ENCODE measurements around the gene ELOVL1.
"Not testable (repeated sequence)": the region's sequence is repeated elsewhere in the genome, so short reads cannot be mapped to it uniquely, and the experiment has no call there.

The ELOVL1 gene

DNA sequence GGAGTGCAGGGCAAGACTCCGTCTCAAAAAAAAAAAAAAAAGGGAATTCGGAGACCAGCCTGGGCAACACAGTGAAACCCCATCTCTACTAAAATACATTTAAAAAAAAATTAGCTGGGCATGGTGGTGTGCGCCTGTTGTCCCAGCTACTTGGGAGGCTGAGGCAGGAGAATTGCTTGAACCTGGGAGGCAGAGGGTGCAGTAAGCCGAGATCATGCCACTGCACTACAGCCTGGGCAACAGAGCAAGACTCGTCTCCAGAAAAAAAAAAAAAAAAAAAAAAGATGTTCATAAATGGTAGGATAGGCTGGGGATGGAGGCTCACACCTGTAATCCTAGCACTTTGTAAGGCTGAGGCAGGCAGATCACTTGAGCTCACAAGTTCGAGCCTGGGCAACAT lies 2.0 kb upstream of the ELOVL1 start:
- not testable (repeated sequence) for DNase-seq; H3K9me3 Mint-ChIP-seq; H3K27ac Mint-ChIP-seq; ATAC-seq (replicated peaks); H3K27me3 Mint-ChIP-seq; H3K4me3 Mint-ChIP-seq
- Mint-ChIP-seq H3K36me3 (peaks cover 29 to 38% of the 10 kb centered on the region in 2 donors), H3K4me1 (peaks cover 25 to 40% of the 10 kb centered on the region in 2 donors)

DNA sequence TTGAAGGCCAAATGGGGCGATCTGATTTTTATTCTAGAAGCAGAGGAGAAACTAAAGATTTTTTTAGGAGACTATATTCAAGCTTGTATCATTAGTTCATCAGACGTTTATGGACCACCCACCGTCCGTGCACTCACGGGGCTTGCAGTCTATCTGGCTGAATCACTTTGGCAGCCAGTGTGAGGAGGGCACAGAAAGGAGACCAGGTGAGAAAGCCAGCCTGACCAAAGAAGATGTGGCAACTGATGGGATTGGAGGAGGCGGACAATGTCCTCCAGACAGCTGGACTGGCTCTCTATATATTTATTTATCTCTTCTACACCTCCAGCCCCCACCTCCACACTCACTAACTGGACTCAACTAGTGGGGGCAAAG lies 822 bp upstream of the ELOVL1 start:
- Mint-ChIP-seq H3K9me3 (no peaks in the 10 kb centered on the region), H3K4me3 (peak overlapping the region; percentile 100), H3K27ac (peak overlapping the region; percentile 97), H3K27me3 (no peaks in the 10 kb centered on the region), H3K4me1 (peaks cover 33 to 49% of the 10 kb centered on the region in 2 donors), H3K36me3 (peaks cover 40 to 49% of the 10 kb centered on the region in 2 donors)
- no peak for ATAC-seq (replicated peaks)
- no peak for DNase-seq

DNA sequence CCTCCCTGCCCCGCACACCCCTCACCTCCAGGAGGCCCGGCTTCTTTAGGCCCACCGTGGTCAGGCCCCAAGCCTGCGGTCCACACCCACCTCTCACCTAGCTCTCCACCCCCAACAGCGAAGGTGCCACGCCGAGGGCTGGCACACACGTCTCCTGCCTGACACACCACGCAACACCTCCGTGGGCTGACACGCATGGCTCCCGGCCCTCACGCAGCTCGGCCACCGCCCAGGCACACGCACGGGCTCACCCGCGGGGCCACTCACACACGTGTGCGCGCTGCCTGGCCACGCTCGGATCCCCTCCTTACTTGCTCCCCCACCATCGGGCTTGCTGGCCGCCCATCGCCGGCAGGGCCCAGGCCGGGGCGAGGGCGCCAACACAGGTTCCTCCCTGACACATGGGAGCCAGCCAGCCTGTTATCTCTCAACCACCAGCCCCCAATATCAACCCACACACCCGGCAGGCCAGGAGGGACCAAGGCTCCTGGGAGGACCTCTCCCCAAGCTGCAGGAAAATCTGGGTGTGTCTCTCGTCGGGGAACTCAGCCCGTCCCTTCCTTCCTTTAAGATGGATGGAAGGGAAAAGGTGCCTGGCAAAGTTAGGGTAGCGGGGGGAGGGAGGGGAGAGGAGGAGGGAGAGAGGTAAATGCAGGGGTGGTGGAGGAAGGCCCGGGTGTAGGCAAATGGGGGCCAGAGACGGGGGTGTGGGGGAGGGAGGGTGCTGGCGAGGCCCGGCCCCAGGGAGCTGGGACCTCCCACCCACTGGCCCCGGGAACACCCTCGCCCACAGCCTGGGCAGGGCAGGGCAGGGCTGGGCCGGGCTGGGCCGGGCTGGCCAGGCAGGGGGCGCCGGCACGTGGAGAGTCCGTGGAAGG lies 546 bp downstream of the ELOVL1 start:
- Mint-ChIP-seq H3K27me3 (no peaks in the 10 kb centered on the region), H3K9me3 (no peaks in the 10 kb centered on the region), H3K4me1 (peaks cover 35 to 50% of the 10 kb centered on the region in 2 donors), H3K27ac (peak overlapping the region; percentile 95), H3K4me3 (peak overlapping the region; percentile 86 to 100), H3K36me3 (peaks cover 49 to 60% of the 10 kb centered on the region in 2 donors)
- DNase-seq (no peak), ATAC-seq (replicated peaks) (peak; percentile 49 to 58)

DNA sequence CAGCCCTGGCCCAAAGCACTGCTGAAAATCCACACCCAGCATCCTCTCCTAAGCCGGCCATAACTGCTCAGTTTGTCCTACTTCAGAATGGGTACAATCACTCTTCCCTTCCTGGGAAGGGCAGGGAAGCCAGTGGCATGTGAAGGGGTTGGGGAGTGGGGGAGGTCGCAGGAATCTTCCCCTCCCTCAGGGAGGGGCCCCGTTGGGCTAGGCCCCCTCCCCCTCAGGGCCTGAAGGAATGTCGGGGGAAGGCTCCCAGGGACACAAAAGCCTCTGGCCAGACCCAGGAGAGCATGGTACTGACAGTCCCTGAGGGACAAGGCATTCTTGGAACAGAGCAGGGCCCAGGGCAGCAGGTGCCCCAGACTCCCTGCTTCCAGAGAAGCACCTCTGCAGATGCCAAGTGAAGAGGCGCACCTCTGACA lies 1.2 kb downstream of the ELOVL1 start:
- Mint-ChIP-seq H3K36me3 (peaks cover 55 to 65% of the 10 kb centered on the region in 2 donors), H3K9me3 (no peaks in the 10 kb centered on the region), H3K4me1 (peaks cover 35 to 50% of the 10 kb centered on the region in 2 donors), H3K27ac (peak overlapping the region; percentile 95), H3K27me3 (no peaks in the 10 kb centered on the region), H3K4me3 (peak overlapping the region; percentile 86 to 100)
- DNase-seq (no peak), ATAC-seq (replicated peaks) (no peak)

DNA sequence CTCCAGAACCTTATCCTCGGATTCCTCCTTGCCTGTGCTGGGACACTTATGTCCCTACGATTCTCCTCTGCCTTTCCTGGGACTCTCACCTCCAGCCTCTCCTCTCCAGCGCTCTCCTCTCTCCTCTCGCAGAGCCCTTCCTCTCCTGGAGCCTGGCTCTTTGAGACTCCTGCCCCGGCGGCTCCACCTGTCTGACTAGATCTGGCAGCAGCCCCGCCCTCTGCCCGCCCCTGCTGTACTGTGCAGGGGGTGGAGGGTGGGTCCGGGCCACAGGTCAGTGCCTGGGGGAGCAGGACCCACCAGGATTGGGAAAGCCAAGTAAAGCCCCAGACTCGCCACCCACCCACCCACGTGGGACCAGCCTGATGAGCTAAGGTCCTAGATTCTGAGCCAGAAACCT lies 1.6 kb downstream of the ELOVL1 start:
- no peaks in the 10 kb centered on the region for H3K27me3 Mint-ChIP-seq
- ATAC-seq (replicated peaks): no peak
- no peaks in the 10 kb centered on the region for H3K9me3 Mint-ChIP-seq
- peaks cover 60 to 67% of the 10 kb centered on the region in 2 donors for H3K36me3 Mint-ChIP-seq
- H3K4me1 Mint-ChIP-seq: peaks cover 33 to 50% of the 10 kb centered on the region in 2 donors
- peak overlapping the region; percentile 63 for H3K27ac Mint-ChIP-seq
- DNase-seq: no peak
- peak overlapping the region; percentile 86 to 100 for H3K4me3 Mint-ChIP-seq

DNA sequence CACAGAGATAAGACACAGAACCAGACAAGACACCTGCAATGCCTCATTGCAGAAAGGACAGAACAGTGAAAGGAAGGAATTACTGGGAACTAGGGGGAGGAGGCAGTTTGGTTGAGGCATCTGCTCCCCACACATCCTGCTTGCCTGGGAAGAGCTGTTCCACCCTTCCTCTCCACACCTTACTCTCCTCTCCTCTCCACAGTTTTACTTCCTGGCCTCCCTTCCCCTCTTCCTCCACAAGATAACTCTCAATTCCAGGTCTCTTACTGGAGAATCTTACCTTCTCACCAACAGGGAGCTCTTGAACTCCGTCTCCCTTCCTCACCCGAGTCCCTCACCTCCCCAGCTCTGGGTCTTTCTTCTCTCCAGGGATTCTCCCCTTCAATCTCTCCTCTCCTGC lies 2.1 kb downstream of the ELOVL1 start:
- H3K36me3 Mint-ChIP-seq: peaks cover 61 to 69% of the 10 kb centered on the region in 2 donors
- peak overlapping the region; percentile 86 to 100 for H3K4me3 Mint-ChIP-seq
- no peak for DNase-seq
- peak overlapping the region; percentile 63 for H3K27ac Mint-ChIP-seq
- no peaks in the 10 kb centered on the region for H3K9me3 Mint-ChIP-seq
- H3K4me1 Mint-ChIP-seq: peaks cover 31 to 47% of the 10 kb centered on the region in 2 donors
- H3K27me3 Mint-ChIP-seq: no peaks in the 10 kb centered on the region
- no peak for ATAC-seq (replicated peaks)

DNA sequence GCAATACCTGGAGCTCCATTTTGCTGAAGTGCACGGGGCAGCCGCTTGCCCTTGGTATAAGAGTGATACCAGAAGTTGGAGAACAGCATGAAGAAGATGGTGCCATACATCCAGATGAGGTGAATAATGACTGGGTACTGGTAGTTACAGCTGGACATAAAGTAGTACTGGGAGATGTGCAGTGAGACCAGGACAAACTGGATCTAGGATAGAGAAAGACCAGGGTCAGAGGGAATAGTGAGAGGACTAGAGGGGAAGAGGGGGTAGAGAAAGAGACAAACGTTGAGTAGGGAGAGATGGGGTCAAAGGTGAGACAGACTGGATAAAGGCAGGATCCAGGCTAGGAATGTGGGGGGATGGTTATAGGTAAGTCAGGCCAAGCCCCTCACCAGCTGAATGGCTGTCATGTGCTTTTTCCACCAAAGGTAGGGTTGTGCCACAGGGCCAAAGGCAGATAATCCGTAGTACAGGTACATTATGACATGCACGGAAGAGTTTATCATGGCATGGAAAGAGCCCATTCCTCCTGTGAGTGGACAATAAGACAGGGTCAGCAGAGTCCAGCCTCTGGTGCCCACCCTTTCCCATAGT lies 3.8 kb downstream of the ELOVL1 start:
- H3K9me3 Mint-ChIP-seq: no peaks in the 10 kb centered on the region
- H3K27ac Mint-ChIP-seq: peak overlapping the region; percentile 10
- ATAC-seq (replicated peaks): no peak
- H3K27me3 Mint-ChIP-seq: no peaks in the 10 kb centered on the region
- peaks cover 60 to 75% of the 10 kb centered on the region in 2 donors for H3K36me3 Mint-ChIP-seq
- peaks cover 38 to 54% of the 10 kb centered on the region in 2 donors for H3K4me1 Mint-ChIP-seq
- H3K4me3 Mint-ChIP-seq: no peak overlapping the region
- DNase-seq: no peak

DNA sequence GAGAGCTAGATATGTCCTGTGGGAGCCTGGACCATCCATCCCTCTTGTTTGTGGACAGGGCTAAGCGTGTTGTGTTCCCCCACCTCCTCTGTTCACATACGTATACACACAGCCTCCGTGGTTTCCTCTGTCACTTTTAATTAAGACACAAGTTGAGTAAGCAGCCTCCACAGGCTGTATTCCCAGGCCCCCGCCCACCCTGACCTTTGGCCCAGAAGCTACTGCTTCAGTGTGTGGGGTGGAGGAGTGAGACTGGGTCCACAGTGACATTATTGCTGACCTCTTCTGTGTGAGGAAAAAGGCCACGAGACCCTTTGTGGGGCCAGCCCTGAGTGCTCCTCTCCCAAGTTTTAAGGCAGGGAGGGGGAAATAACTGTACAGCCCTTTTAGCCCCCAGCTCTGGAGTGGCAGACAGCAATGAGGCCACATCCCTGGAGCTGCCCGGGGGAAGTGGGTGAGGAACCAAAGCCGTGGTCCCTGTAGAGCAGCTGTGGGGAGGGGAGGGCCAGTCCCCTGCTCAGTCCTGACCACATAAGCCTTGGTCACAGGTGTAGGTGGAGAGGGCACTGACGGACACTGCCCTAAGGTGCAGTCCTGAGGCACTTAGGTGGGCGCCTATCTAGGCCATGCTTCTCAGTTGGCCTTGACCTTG lies 4.4 kb downstream of the ELOVL1 start:
- Mint-ChIP-seq H3K9me3 (no peaks in the 10 kb centered on the region), H3K4me3 (no peak overlapping the region), H3K27ac (peak overlapping the region; percentile 11), H3K4me1 (peaks cover 36 to 53% of the 10 kb centered on the region in 2 donors), H3K27me3 (no peaks in the 10 kb centered on the region), H3K36me3 (peaks cover 57 to 72% of the 10 kb centered on the region in 2 donors)
- ATAC-seq (replicated peaks) (no peak), DNase-seq (no peak)

DNA sequence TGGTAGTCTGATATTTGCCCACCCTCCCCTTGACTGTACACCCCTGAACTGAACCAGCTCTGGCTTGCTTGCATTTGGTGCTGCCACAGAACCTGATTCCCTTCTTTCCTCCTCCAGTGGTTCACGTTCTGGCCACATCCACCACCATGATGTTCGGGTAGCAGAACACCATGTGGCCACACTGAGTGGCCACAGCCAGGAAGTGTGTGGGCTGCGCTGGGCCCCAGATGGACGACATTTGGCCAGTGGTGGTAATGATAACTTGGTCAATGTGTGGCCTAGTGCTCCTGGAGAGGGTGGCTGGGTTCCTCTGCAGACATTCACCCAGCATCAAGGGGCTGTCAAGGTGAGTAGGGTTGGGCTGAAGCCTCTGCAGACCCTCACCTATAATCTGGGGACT lies 7.2 kb downstream of the ELOVL1 start:
- ATAC-seq (replicated peaks) (no peak), DNase-seq (no peak)
- H3K9me3 Mint-ChIP-seq: no peaks in the 10 kb centered on the region
- H3K4me3 Mint-ChIP-seq: peak overlapping the region; percentile 50 to 61
- H3K36me3 Mint-ChIP-seq: peaks cover 43 to 60% of the 10 kb centered on the region in 2 donors
- peaks cover 29 to 51% of the 10 kb centered on the region in 2 donors for H3K4me1 Mint-ChIP-seq
- no peaks in the 10 kb centered on the region for H3K27me3 Mint-ChIP-seq
- no peak overlapping the region for H3K27ac Mint-ChIP-seq

DNA sequence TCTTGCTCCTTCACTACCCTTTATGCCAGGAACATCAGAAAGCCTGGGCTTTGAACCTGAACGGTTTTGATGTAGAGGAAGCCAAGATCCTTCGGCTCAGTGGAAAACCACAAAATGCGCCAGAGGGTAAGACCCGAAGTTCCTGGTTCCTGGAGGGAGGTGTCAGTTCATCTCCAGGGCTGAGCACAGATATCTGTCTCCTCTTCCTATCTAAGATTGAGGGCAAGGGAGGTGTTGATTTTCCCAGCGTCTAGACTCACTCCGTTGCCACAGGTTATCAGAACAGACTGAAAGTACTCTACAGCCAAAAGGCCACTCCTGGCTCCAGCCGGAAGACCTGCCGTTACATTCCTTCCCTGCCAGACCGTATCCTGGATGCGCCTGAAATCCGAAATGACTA lies 8.1 kb downstream of the ELOVL1 start:
- H3K4me3 Mint-ChIP-seq: peak overlapping the region; percentile 90 to 92
- no peak for DNase-seq

DNA sequence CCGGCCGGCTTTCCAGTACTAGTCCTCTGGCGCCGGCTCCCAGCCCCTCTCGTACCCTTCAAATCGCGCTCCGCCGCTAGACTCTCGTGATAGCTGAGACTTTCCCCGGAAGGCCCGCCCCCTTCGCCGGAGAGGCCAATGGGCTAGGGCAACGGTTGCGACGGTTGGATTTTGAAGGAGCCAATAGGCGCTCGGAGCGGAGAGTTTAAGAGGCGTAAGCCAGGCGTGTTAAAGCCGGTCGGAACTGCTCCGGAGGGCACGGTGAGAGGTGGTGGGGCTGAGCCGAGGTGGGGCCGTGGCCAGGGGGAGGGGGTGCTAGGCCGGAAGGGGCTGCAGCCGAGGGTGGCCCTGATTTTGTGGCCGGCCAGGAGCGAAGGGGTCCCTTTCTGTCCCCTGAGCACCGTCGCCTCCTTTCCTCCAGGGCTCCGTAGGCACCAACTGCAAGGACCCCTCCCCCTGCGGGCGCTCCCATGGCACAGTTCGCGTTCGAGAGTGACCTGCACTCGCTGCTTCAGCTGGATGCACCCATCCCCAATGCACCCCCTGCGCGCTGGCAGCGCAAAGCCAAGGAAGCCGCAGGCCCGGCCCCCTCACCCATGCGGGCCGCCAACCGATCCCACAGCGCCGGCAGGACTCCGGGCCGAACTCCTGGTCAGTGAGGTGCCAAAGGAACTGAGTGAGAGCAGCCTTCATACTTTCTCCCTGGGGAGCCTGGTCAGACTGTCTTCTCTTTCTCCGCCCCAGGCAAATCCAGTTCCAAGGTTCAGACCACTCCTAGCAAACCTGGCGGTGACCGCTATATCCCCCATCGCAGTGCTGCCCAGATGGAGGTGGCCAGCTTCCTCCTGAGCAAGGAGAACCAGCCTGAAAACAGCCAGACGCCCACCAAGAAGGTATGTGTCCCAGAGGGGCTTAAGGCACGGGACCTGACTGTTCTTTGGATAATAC lies 8.8 kb downstream of the ELOVL1 start, which contains the start of gene CDC20:
CDC20 (plus strand) TSS at position 236 of the 948 bp plus-strand sequence; CDS start at position 471, 235 bp downstream.
- ATAC-seq (replicated peaks) (peak; percentile 97), DNase-seq (peak; percentile 100)
- H3K4me1 Mint-ChIP-seq: peaks cover 19 to 37% of the 10 kb centered on the region in 2 donors
- no peaks in the 10 kb centered on the region for H3K27me3 Mint-ChIP-seq
- no peaks in the 10 kb centered on the region for H3K9me3 Mint-ChIP-seq
- peak within 1 kb of the TSS; percentile 96 for H3K27ac Mint-ChIP-seq
- peaks cover 31 to 48% of the 10 kb centered on the region in 2 donors for H3K36me3 Mint-ChIP-seq
- H3K4me3 Mint-ChIP-seq: peak within 1 kb of the TSS; percentile 90 to 92

More for the DNA sequence above, 8.1 kb downstream of the ELOVL1 start:
- no peak overlapping the region for H3K27ac Mint-ChIP-seq
- peaks cover 24 to 42% of the 10 kb centered on the region in 2 donors for H3K4me1 Mint-ChIP-seq
- H3K36me3 Mint-ChIP-seq: peaks cover 35 to 52% of the 10 kb centered on the region in 2 donors
- H3K27me3 Mint-ChIP-seq: no peaks in the 10 kb centered on the region
- no peaks in the 10 kb centered on the region for H3K9me3 Mint-ChIP-seq
- ATAC-seq (replicated peaks): no peak

DNA sequence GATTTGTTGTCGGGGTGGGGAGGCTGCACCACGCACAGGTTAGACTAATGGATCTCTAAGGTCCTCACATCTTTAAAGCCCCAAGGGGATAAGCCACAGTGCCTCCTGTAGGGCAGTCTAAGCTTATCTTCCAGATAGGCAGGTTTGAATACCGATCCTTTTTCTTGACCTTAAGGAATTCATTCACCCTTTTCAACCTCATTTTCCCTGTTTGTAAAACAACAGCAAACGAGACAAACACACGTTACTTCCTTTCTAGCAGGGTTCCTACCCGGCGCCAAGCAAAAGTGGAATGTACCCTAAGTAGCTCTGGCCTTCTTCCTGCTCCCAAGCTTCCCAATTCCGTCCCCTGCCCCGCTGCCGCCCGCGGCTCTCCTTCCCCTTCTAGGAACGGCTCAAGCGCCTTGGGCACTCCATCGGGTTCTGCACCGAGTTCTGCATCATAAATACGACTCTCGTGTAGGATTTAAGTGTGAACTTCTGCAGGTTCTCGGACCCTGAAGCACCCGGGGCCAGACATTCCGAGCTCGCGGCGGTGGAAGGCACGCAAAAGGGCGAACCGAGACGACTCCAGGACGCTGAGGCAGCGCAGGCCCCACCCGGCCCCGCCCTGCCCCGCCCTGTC lies 9.6 kb downstream of the ELOVL1 start:
- H3K27me3 Mint-ChIP-seq: no peaks in the 10 kb centered on the region
- no peaks in the 10 kb centered on the region for H3K9me3 Mint-ChIP-seq
- ATAC-seq (replicated peaks): peak; percentile 49 to 51
- peaks cover 16 to 31% of the 10 kb centered on the region in 2 donors for H3K4me1 Mint-ChIP-seq
- H3K36me3 Mint-ChIP-seq: peaks cover 24 to 41% of the 10 kb centered on the region in 2 donors
- peak overlapping the region; percentile 90 to 92 for H3K4me3 Mint-ChIP-seq
- peak; percentile 15 for DNase-seq
- peak overlapping the region; percentile 96 for H3K27ac Mint-ChIP-seq

DNA sequence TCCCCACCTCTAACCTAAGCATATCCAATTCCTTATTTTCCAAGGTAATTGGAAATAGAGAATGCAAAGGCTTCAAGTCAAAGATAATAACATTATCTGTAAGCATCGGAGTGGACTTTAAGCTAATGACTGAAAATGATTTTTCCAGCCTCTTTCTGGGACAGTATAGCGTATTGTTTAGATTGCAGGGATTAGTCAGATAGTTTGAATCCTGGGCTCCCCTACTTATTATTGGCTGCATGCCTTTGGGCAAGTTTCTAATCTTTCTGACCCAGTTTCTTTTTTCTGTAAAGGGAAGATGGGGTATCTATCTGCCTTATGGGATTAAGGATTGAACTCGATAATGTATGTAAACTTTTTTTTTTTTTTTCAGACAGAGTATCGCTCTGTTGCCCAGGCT lies 10.6 kb downstream of the ELOVL1 start:
- Mint-ChIP-seq H3K27me3 (no peaks in the 10 kb centered on the region), H3K27ac (no peak overlapping the region), H3K9me3 (no peaks in the 10 kb centered on the region), H3K4me1 (peaks cover 18 to 31% of the 10 kb centered on the region in 2 donors), H3K36me3 (peaks cover 18 to 33% of the 10 kb centered on the region in 2 donors), H3K4me3 (no peak overlapping the region)
- ATAC-seq (replicated peaks) (no peak), DNase-seq (no peak)

Measured in stimulated activated naive B cell treated with anti-CD40 and anti-IgM and Interleukin-4, amounts not matched to agents 10 μg/mL and 1 μg/mL and 100 μg/mL, for 72 hours (primary cell).